HS-5 (cell line): Measurements from ENCODE around the gene LDHAL6B.
A peak's percentile ranks its signal among the peaks of the same experiment; 100 is the strongest.

Experiments used
- DNase-seq: peaks from one replicate; pipeline ENCODE4 v3.0.0-alpha.2; 2012; ENCODE audit warnings: low read depth

The LDHAL6B gene

DNA sequence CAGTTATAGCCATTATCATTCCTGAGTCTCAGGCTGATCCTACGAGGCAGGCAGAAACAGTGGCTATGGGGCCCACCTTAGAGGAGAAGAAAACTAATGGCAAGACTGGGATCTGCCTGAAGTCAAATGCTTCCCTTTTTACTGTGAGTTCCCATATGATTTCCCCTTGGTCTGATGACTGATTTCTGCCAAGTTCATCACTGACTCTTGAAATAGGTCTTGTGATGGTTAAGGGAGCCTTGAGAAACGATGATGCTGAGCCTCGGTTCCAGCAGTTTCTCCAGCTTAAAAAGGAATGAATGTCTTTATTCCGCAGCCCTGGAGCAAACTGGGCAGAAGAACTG, 29.4 kb upstream of the LDHAL6B start:
- DNase-seq: no peak

DNA sequence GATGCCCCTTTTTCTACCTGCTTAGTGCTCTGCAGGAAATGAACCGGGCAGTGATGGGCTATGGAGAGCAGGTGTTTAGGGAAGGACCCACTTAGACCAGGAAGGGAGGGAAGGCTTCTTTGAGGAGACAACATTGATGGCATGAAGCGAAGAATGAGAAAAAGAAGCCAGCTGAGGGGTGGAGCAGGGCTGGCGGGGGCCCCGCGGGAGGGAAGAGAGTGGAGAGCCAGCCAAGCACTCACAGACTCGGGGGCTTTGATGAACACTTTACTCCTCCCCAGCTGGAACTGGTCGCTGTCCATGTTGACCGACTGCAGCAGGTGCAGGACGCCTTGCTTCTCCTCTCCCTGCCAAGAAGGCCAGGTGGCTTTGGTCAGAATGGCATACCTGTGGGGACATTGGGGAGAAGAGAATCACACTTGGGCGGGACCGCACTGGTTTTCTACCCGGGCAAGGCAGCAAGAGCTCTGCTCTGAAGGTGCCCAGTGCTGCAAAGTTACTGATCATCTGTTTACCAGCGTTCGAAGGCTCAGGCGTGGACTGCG, 28.4 kb upstream of the LDHAL6B start:
- DNase-seq: no peak

DNA sequence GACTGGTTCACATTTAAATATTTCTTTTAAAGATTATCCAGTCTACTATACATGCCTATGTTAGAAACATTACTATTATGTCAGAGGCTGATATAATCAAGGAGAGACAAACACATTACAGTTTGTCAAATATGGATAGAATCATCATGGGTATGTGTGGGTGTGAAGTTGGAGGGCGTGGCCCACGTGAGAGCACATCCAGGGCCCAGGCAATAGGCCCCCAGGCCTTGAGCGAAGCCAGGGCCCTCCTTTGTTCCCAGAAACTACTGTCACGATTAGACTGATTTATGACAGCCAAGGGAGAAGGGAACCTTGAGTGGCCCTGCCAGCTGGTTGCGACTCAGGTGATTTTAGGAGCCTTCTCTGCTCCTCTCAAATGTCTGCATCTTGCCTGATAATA, 26.9 kb upstream of the LDHAL6B start:
- DNase-seq: no peak

DNA sequence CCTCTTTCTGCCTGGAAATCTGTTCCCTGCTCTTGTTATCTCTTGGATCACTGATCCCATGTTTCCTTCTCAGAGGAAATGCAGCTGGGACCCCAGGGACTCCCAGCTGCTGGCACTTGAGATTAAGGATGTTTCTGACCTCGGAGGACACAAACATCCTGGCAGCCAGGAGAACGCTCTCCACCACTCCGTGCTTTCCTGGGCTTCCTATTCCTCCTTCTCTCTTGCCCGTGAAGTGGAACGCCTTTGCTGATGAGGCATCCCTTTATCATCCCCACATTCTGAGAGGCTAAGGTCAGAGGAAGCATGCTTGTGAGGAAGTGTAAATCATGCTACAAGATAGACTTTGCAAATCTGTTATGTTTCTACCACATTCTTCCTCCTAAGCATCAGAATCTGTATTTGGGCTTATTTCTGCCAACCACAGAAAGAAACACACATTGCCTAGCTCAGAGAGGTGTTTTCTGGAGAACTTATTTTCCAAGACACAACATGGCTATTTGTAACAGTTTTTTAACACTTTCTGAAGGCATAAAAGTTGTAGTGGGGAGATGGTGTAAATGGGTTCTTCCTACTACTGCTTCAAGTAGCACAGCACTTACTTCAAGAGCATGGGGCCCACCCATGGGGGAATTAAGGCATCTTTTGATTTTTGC, 25.6 kb upstream of the LDHAL6B start:
- DNase-seq: peak; percentile 43

DNA sequence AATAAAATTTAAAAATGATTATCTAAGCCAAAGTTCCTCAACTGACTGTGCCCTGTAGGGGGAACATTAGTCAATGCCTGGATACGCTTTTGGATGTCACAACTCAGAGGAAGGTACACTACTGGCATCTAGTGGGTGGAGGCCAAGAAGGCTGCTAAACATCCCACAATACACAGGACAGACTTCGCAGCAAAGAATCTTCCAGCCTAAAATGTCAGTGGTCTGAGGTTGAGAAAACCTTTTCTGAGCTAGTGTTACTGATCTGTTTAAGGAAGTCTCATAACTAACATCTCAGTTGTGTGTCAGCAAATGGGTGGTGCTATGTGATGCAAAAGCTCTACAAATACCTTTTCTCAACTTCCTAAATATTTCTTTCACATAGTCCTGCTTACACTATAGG, 20.9 kb upstream of the LDHAL6B start:
- no peak for DNase-seq

DNA sequence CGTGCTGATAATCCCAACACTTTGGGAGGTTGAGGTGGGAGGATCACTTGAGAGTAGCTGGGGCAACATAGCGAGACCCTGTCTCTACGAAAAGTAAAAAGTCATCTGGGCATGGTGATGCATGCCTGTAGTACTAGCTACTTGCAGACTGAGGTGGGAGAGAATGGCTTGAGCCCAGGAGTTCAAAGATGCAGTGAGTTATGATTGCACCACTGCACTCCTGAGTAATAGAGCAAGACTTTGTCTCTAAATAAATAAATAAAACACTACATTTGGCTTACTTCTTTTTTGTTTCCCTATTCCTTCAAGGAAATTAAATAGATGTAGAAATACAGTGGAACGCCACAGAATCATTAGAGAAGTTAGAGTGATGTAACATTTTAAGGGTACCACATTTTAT, 20.1 kb upstream of the LDHAL6B start:
- no peak for DNase-seq

DNA sequence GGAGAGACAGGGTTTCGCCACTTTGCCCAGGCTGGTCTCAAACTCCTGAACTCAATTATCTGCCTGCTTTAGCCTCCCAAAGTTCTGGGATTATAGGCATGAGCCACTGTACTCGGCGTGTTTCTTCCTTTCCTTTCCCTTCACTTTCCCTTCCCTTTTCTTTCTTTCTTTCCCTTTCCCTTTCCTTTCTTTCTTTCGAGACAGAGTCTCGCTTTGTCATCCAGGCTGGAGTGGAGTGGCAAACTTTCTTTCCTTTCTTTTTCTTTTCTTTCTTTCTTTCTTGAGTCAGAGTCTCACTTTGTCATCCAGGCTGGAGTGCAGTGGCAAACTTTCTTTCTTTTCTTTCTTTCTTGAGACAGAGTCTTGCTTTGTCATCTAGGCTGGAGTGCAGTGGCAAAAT, 17.4 kb upstream of the LDHAL6B start:
- no peak for DNase-seq

DNA sequence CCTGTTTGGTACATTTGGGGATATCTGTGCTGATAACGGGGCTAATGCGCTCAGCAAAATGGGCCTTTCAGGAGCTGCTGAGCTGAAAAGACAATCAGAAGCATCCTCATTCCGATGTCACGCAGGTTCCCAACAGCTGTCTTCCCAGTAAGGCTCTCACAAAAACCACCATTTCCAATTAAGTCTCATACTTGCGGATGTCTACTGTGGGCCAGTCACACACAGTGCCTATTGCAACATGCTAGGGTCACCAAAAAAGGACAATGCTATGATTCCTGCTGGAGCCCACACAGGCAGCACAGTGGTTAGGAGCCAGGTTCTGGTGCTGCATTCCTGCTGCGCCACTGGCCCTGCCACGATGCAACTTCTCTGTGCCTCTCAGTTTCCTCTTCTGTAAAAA, 16.4 kb upstream of the LDHAL6B start:
- DNase-seq: no peak

DNA sequence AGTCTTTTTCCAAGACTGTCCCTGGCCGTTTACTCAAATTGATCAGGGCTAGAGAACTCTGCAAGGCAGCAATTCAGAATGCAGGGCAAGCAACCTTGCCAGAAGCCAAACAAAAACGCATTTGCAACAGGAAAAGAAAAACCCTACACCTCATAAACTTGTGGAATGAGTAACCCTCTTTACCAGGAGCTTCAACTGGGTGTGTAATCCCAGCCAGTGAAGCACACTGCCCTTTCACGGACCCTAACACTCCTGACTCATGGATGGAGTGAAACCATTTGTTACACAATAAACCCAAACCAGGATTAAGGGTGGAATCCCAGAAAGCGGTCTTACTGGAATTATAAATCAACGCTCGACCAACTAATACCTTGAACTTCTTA, 14.8 kb upstream of the LDHAL6B start:
- DNase-seq: peak; percentile 88

DNA sequence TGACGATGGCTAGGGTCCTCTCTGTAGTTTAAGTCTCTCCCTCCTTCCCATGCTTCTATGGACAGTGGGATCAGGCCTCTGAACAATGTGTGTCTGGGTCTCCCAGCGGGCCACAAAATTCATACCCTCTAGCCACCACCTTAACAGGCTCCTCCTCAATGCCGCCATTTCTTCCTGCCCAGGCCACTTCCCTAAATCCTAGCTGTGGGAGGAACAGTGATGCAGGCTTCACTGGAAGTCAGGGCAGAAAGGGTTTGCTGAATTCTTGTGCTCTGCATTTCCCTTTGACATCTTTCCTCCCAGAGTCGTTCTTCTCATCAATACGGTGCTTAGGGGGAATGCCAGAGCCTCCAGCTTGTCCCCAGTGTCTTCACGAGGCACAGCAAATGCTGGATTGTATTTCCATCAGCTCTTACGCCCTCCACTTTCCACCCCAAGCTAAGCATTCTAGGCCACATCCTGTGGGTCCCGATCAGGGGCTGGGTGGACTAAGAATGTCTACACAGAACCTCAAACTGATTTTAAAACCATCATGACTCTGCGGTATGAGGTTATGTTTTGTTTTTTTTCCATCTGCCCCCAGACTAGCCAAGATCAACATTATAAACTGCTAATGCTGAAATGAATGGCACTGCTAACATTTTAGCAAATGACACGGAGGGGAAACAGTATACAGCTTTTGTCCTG, 11.9 kb upstream of the LDHAL6B start:
- no peak for DNase-seq

DNA sequence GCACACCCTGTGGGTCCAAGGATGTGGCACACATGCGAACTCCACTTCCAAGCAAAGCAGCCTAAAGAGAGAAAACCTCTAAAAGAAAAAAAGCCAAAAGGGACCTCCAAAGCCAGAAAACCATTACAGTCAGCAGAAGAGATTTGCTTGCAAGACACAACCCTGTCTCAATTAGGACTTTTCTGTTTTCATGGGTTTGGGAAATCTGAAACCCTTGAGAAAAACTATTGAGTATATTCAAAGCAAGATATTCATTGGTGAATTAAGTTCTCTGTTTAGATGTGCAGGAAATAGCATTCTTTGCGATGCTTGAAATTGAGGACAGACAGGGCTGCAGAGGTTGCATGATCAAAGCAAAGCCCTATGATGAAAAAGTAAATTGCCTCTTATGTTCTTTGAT, 10.2 kb upstream of the LDHAL6B start:
- no peak for DNase-seq

DNA sequence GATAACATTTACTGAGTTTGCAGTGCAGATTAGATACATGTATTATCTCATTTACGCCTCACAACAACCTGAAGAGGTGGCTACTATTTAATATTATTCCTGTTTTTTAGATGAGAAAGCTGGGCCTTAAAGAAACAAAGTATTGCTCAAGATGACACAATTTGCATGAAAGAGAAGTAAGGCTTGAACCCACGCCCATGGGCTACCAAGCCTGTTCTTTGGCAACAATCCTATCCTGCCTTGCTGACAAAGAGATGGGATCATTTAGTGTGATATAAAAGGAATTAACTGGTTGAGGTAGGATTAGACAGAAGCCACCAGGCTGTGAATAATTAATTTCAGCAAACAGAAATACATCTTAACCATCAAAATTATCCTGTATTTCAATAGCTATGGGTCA, 9.2 kb upstream of the LDHAL6B start:
- no peak for DNase-seq

DNA sequence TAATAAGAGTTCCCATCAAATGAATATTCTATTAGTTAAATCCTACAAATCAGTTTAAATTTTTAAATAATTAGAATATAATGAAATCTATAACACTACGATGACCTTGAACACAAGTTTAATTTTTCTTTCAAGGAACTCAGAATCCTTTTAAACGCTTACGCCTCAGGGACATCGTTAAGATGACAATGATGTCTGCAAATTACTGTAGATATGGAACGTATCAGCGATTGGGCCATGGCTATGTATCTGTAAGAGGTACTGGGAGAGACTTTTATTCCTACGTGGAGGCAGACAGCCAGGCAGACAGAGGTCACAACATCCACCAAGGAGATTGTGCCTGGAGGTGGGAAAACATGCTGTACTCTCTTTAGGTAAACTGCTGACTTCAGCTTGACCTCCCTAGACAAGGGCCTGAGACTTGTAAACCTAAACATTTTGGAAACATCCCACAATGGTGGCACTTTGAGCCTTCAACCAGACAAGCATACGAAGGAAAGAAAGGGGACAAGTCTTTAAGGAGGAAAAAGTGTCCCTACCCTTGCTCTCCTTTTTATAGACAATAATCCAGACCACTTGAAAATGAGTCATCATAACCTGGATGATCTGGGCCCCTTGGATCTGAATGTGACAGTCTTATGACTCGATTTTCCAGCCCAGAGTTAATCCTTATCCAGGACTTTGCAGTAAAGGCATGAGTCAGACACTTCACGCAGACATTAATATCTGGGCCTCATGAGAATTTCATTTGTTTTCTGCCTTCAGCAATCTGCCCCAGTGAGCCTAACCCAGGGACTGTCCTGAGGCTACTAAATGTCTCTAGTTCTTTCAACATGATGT, 6.8 kb upstream of the LDHAL6B start:
- DNase-seq: peak; percentile 63

DNA sequence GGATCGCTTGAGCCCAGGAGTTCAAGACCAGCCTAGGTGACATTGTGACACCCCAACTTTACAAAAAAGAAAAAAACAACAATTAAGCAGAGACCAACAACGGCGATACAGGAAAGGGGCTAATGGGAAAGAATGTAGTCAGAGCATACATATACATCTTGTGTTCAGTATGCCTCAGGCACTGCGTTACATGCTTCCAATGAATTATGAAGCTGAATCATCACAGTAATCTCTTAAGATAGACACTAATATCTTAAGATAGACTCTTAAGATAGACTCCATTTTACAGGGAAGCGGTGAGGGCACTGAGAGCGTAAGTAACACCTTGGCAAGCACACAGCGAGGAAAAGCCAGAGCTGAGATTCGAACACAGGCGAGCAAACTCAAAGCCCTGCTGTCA, 6.1 kb upstream of the LDHAL6B start:
- no peak for DNase-seq

DNA sequence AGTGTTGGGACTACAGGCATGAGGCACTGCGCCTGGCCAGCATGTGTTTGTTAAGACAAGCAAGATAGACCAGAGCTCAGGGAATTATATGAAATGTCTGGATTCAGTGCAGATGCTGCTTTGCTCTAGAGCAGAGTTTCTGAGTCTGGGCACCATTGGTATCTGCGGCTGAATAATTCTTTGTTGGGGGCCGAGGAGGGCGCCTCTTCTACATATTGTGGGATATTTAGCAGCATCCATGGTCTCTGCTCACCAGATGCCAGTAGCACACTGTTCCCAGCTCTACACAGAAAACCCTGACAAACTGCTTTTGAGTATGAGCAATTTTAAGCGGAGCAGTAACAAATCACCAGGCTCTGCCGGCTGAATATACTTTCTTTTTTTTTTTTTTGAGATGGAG, 3.6 kb upstream of the LDHAL6B start:
- DNase-seq: no peak

DNA sequence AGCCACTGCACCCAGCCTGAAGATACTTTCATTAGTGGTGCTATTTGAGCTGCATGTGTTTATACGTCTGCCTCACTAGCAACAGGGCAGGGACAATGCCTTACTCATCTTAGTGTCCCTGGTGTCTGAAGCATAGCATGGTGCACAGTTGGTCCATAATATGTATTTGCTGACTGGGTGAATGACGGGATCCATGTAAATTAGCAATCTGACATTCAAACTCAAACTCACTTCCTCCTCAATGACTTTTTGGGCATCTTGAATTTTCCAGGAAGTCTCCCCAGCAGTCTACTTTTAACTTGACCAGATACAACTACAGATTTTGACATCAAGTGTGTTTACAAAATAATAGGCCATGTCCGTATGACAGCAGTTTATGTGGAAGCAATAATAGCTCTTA, 3.0 kb upstream of the LDHAL6B start:
- DNase-seq: no peak

DNA sequence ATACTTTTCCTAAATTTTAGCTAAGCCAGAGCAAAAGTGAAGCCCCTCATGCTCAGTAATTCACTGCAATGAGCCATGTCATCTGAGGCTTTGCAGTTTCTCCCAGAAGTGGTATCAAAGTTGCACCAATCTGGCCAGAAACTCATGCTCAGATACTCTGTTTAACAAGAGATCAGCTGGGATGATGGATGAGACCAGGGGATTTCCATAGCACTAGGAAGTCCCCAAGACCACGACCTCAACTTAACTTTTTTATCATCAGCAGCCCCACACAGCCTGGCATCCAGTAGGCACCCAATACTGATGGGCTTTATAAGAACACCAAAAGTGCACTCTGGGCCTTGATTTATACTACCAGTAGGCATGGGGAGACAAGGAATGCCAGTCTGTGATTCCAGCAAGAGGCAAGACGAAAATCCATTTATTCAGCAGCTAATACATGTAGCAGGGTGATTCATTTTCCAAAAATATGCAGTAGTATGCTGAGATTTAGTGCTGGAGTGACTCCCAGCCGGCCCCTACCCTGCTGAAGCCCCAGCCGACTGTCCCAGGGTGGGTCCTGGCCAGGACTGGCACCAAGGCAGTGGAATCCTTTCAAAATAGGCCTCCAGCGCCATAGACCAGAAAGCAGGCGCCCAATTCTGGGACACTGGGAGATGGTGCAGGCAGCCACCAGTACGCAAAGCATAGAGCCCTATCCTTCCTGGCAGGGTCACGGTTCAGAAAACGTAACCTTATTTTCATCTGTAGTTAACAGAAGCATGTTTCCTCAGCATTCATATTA, 612 bp upstream of the LDHAL6B start:
- DNase-seq: no peak

DNA sequence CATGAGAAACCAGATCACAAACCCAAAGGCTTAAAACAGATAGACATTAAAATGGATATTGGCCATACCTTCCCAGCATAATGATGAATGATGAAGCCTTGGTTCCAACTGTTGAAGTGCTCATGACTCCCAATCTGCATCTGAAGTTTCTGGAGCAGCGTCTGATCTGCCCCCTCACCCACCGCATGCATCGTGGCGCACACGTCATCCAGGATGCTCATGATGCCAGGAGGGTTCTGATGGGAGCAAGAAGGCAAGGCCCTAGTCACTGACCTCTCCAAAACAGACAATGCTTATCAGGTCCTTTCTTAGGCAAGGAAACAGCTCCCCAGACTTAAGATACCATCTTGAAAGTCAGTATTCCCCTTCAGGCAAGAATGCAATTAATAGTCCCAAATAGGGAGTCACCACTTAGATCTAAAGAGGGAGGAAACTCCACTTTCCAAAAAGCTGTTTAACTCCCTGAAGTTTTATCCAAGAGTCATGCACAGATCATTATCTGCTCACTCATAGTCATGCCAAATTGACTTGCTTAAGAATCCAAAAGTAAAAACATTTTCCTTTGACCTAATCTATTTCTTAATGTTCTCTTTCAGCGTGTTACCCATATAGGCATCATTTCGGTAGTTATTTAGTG, 2.1 kb downstream of the LDHAL6B start:
- DNase-seq: no peak

DNA sequence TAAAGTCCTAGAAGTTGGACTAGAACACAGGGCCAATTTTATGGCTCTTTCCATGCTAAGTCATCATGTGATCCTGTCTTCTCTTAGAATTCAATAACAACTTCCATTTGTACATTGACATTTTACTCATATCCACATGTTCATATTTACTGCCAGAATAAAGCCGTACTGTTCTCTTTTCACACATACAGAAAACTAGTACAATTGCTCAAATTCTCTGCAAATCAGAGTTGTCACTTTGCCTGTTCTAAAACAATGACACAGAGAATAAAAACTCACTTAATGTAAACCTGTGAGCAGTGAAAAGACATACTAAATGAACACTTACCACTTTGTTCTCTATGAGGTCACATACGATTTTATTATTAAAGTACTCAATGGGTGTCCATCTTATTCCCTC, 3.5 kb downstream of the LDHAL6B start:
- DNase-seq: no peak

DNA sequence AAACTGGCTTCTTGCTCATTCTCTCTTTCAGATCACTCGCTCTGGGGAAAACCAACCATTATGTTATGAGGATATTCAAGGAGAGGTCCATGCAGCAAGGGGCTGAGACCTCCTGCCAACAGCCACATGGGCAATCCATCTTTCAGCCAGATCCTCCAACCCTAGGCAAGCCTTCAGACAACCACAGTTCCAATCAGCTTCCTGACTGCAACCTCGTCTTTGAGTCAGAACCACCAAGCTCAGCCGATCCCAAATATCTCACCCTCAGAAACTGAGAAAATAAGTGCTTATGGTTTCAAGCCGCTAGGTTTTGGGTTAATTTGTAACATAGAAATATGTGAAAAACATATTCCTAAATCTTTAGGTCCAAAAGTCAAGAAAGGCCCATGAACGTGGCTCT, 10.3 kb downstream of the LDHAL6B start:
- no peak for DNase-seq

DNA sequence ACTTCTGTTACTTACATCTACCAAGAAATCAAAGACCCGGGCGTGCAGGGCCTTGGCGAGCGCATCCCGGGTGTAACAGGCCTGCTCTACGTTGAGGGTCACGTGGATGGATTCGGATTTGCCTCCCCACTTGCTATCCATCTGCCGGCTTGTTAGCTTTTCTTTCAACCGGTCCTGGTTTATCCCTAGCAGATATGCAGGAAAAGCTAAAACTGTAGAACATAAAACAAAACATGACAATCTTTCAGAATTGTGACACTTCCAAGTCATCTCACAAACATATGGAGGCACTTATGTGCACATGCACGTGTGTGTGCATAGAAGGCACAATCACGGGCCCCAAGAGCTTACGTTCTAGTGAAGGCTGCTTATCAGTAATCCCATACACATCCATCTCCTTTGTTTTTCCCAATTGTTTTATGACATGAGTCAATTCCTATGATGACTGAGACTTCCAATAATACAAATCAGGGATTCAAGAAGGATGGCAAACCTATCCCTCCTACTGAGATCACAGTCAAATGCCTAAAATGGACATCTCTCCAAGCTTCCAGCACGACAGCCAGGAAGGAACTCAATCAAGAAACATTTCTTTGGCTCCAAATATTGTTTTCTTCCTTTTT, 11.3 kb downstream of the LDHAL6B start:
- DNase-seq: no peak
